ENCODE results near the gene LYRM1.

Gene LYRM1

DNA sequence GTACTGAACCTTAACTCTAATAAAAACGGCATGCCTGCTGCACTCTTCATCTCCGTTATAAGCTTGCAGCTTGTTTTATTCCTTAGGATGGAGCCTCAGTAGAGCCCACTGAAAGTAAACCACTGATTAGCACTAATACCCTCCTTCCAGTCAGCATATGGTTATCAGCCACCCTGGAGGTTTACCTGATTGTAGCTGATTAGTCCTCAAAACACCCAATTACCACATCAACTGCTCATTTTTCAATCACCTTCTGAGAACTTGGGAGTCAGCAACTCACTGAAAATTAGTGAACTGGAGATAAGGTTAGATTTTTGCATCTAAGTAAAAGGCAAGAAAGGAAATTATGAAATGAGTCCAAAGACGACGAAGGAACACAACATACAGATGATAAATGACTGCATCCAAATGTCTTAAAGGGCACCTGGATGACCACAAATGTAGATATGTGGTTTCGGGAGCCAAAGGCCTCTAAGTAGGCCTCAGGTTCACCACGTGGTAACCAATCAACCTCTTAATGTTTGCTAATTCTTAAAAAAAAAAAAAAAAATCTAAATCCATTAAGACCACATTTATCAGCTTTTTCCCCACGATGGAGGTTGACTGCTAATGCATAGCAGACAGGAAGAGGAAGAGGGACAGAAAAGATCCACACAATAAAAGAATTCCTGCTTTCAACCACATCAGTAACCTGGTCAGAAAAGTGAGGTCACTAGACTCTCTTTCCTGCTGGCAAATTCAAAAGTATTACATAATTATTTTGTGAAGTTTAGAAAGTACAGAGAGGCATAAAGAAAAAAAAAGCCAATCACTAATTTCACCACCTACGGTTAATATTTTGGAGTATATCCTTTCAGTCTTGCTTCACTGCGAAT, 28.4 kb upstream of the LYRM1 start:
- no peak for DNase-seq

GRCh38 chr16:20873331-20873730, 27.2 kb upstream of the LYRM1 start:
- DNase-seq, result no peak

DNA sequence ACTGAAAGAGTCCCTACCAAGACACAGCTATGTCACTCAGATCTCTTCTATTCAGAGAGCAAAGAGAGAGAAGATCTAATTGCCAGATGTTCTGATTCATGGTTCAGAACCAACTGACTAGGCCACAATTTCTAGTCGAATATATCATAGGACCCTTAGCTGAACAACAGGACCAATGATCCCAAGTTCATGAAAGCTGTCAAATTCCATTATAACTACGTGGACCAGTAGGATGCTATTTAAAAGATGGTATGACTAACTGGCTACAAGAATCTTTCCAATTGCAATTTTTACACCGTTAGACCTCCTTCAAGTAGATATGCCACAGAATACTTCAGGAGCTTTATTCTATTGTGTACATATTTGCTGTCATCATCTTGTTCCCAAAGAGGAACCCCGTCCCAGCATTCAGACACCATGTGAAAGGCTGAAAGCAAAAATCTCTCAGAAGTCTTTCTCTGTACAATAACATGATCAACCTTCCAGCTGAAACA, 26.4 kb upstream of the LYRM1 start:
- DNase-seq, result no peak

GRCh38 chr16:20875355-20875650, 25.3 kb upstream of the LYRM1 start:
- DNase-seq, result no peak

- DNase-seq, result no peak
These were observed 21.9 kb upstream of the LYRM1 start for GRCh38 chr16:20878682-20879147.

GRCh38 chr16:20879175-20880040, 21.2 kb upstream of the LYRM1 start:
- no peak for DNase-seq

DNA sequence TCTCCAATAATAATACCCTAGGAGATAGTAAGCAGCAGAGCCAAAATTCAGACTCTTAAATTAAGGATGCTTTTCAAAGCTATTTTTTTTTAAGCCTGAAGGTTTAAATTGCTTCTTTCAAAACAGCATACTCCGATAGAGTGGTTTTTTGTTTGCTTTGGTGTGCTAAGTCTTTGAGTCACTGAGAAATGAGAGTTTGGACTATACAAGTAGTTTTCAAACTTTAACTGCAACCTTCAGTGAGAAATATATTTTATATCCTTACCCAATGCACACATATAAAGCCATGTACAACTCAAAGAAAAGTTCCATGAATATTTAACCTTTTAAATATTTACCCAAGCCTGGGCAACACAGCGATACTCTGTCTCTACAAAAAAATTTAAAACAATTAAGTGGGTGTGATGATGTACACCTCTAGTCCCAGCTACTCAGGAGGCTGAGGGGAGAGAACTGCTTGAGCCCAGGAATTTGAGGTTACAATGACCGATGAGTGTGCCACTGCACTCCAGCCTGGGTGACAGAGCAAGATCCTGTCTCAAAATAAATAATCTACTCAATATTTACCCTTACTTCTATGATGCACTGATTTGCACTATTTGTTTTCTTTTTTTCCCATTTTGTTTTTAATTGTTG, 19.6 kb upstream of the LYRM1 start:
- DNase-seq, result no peak

- no peak for DNase-seq
These were observed 19.1 kb upstream of the LYRM1 start for GRCh38 chr16:20881503-20881878.

DNA sequence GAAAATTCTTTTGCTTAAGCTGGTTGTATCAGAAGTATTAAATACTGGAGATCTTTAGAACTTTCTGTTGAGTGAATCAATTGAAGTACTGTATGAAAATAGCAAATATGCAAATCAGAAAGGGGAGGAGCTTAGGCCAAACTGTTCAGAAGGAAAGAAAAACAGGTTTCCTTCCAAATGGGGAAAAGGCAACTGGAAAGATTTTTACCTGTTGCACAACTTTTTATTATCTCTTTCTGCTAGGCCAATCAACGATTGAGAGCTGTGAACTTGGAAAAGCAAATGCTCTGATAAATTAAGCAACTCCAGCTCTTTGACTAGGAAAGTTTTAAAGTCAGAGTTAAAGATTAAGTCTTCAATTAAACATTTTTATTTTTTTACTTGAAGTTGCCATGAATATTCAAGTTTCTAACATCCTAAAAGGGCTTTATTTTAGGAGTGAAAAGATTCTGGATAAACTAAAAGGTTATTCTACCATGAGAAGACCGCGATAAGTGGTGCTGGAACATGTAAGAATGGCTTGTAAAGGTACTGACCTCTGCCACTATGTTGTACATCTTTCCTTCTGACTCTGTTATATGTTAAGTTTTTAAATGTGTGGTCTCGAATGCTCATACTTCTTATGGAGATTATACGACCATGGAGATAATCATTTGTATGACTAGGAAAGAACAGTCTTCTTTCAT, 16.9 kb upstream of the LYRM1 start:
- no peak for DNase-seq

DNA sequence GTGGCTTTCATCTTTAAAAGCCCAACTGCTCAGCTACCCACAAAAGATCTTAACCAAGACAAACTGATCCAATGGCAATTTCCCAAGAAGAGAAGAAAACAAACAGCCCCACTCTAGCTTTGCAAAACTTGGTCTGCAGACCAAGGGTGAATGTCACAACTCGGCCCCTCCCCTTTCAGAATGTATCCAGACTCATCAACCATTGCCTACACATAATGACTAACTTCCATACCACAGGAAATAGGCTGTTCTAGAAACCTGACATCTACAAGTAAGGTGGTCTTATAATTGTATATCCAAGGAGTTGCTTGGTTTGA, 16.4 kb upstream of the LYRM1 start:
- DNase-seq, result no peak

- no peak for DNase-seq
These were observed 14.3 kb upstream of the LYRM1 start for GRCh38 chr16:20886320-20886719.

GRCh38 chr16:20887207-20887606, 13.4 kb upstream of the LYRM1 start:
- DNase-seq, result no peak

DNA sequence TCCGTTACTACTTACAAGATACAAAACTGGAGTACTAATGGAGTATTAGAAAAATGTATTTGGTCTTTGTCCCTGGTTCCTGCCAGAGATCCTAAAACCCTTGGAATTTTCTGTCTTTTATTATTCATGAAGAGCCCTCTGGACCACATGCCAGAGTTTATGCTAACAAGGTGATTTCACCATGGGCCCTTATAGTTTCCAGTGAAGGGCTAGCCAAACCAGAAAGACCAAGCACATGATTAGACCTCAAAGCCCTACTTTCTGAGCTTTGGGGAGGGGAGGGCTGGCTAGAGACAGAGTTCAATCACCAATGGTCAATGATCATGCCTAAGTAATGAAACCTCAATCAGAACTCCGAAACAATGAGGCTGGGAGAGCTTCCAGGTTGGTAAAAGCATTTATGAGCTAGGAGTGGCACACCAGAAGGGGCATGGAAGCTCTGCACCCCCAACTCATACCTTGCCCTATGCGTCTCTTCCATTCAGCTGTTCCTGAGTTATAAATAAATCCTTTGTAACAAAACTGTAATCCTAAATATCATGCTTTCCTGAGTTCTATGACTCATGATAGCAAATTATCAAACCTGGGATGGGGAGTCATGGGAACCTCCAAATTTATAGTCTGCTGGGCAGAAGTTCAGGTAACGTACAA, 10.8 kb upstream of the LYRM1 start:
- DNase-seq, result no peak

DNA sequence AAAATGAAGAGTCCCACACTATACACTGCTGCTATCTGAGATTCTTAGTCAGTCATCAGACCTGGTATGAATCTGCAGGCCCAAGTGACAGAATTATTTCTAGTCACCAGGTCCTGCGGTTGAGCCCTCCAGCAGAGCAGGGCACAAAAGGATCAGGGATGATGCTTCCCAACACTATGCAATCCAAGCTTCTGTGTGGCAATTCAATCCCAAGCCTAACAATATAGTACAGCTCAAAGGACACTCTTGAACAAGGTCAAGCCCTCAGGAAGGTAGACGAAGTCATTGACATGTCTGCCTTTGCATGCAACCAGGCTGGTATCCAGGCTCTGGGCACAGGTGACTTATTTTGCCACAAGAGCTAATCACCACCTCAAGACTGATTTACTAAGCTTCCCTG, 6.2 kb upstream of the LYRM1 start:
- no peak for DNase-seq

DNA sequence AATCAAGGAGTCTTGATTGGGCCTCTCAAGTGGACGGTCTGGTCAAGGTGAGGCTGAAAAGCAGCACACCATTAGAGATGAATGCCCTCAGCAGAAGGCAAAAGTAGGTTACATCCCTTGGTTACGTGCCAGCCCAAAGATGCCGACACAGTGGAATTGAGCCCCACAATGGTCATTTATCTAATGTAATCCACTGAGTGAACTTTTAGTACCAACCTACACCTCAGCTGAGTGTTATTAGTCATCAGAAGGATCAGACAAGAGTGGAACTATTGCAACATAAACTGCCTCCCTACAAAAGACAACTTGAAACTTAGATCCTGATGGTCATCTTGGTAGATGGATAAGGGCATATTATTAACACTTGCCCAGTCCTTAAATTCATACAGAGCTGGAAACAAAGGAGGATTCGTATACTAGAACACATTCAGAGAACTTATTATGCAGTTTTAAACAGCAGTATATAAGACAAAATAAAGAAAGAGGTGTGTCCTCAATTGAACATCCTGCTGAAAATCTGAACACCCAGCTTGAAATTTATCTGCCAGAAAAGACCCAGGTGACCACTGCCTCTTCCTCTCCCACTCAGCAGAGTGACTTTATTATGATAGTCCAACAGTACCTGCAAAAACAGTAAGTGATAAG, 3.2 kb upstream of the LYRM1 start:
- DNase-seq, result no peak

DNA sequence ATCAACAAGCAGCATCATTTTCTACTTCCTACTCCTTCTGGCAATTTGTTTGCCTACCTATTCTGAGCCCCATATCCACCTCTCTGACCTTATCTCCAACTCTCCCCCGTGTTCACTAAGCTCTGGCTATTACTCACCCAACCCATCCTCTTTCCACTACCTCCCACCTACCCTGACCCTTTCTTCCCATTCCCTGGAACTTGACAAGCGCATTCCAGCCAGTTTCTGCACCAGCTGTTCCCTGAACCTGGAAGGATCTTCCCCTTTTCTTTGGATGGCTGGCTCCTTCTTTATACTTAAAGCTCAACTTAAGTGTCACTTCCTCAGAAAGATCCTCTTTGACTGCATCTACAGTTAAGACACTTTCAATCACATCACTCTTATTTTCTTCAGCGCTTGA, 2.6 kb upstream of the LYRM1 start:
- DNase-seq, result no peak

DNA sequence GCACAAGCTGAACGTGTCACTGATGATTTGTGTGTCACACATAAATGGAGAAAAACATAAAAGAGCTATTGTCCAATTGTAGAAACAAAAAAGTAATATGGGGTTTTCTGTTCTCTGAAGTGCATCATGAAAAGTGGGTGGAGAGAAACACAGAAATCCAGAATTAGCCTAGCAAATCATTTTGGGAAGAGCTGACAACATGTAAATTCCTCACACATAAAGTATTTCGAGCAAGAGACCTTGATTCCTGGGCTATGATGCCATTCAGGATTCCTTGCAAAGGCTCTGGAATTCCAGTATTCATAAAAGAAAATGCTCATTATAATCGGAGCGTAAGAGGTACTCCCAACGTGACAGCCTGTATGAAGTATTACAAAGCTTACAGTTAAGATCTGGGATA, 1.5 kb upstream of the LYRM1 start:
- DNase-seq, result no peak

- DNase-seq, result no peak
These were observed 883 bp upstream of the LYRM1 start for GRCh38 chr16:20899477-20900298.

DNA sequence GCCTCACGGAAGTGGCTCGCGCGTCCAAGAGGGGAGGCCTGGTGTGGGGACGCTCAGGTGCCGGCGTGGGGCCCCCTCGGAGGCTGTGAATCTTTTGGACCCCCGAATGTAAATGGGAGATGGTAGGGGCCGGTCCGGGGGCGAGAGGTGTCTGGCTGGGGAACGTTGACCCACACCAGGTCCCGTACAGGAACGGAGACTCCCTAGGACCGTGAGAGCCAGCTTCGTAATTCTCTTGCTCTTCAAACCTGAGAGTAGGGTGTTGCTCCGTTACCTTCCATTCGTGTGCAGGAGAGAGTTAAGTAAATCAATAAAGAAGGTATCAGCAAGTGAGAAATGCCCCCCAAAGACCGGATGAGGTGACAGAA, 481 bp downstream of the LYRM1 start:
- no peak for DNase-seq

DNA sequence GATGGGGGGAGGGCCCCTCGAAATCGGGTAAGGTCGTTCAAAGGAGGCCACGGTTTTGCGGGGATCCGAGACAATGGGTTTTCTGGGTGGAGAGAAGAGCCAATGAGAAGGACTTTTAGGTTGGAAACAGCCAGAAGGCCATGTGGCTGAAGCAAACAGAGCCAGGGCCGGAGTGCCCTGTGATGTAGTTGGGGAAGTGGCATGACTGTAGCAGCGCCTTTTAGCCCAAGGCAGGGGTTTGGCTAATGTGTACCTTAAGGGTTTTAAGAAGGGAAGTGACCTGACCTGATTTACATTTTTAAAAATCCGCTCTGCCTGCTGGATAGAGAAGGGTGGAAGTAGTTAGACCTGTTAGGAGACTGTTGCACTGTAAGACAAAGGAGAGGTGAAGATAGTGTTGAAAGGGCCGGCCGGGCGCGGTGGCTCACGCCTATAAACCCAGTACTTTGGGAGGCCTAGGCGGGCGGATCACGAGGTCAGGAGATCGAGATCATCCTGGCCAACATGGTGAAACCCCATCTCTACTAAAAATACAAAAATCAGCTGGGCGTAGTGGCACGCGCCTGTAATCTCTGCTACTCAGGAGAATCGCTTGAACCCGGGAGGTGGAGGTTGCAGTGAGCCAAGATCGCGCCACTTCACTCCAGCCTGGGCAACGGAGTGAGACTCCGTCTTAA, 1.0 kb downstream of the LYRM1 start:
- peak; percentile 15 for DNase-seq

GRCh38 chr16:20902426-20902825, 1.9 kb downstream of the LYRM1 start:
- DNase-seq, result no peak

Measured in COR-L47 (cell line).